Duodenal mucosa (tissue), 2 donors: ENCODE measurements around the gene CTBP2.

Source experiments
- H3K27ac ChIP-seq: one replicate; pipeline ENCODE4 v1.7.0; 2013; ENCODE audit warnings: low read depth, low read length
- H3K27me3 ChIP-seq, 2 donors: one replicate each; pipeline ENCODE4 v1.7.0; 2013; ENCODE audit warnings: low read length in 2 of 2, control low read depth in 1 of 2; ENCODE audit not compliant: insufficient read depth in 2 of 2, control insufficient read depth in 1 of 2
- H3K36me3 ChIP-seq, 2 donors: one replicate each; pipeline ENCODE4 v1.7.0; 2013; ENCODE audit warnings: low read length in 2 of 2, control low read depth in 1 of 2; ENCODE audit not compliant: insufficient read depth in 2 of 2, control insufficient read depth in 1 of 2
- H3K4me1 ChIP-seq, 2 donors: one replicate each; pipeline ENCODE4 v1.7.0; 2013; ENCODE audit warnings: low read length in 2 of 2, control low read depth in 1 of 2; ENCODE audit not compliant: insufficient read depth in 2 of 2, control insufficient read depth in 1 of 2
- H3K4me3 ChIP-seq, 2 donors: one replicate each; pipeline ENCODE4 v1.7.0; 2013; ENCODE audit warnings: low read length in 2 of 2, low read depth in 1 of 2
- H3K9ac ChIP-seq, 2 donors: one replicate each; pipeline ENCODE4 v1.7.0; 2013; ENCODE audit warnings: low read length in 2 of 2, low read depth in 1 of 2
- H3K9me3 ChIP-seq, 2 donors: one replicate each; pipeline ENCODE4 v1.7.0; 2013; ENCODE audit warnings: low read length in 2 of 2, control low read depth in 1 of 2; ENCODE audit not compliant: control insufficient read depth in 1 of 2

CTBP2 gene

GRCh38 chr10:125200396-125200795 is 40.0 kb upstream of the CTBP2 start:
- no peaks in the 10 kb centered on the region for H3K9me3 ChIP-seq
- no peaks in the 10 kb centered on the region for H3K4me1 ChIP-seq
- H3K36me3 ChIP-seq = no peaks in the 10 kb centered on the region
- H3K27ac ChIP-seq = no peak overlapping the region
- no peak overlapping the region for H3K9ac ChIP-seq
- no peaks in the 10 kb centered on the region for H3K27me3 ChIP-seq
- no peak overlapping the region for H3K4me3 ChIP-seq

GRCh38 chr10:125199270-125199669 is 38.9 kb upstream of the CTBP2 start:
- Histone ChIP-seq H3K36me3 (no peaks in the 10 kb centered on the region), H3K9me3 (no peaks in the 10 kb centered on the region), H3K27me3 (no peaks in the 10 kb centered on the region), H3K4me3 (no peak overlapping the region), H3K27ac (no peak overlapping the region), H3K9ac (no peak overlapping the region), H3K4me1 (no peaks in the 10 kb centered on the region)

GRCh38 chr10:125194814-125195213 is 34.5 kb upstream of the CTBP2 start:
- no peaks in the 10 kb centered on the region for H3K4me1 ChIP-seq
- H3K36me3 ChIP-seq = no peaks in the 10 kb centered on the region
- H3K27me3 ChIP-seq = no peaks in the 10 kb centered on the region
- H3K27ac ChIP-seq = no peak overlapping the region
- H3K9ac ChIP-seq = no peak overlapping the region
- no peak overlapping the region for H3K4me3 ChIP-seq
- no peaks in the 10 kb centered on the region for H3K9me3 ChIP-seq

DNA sequence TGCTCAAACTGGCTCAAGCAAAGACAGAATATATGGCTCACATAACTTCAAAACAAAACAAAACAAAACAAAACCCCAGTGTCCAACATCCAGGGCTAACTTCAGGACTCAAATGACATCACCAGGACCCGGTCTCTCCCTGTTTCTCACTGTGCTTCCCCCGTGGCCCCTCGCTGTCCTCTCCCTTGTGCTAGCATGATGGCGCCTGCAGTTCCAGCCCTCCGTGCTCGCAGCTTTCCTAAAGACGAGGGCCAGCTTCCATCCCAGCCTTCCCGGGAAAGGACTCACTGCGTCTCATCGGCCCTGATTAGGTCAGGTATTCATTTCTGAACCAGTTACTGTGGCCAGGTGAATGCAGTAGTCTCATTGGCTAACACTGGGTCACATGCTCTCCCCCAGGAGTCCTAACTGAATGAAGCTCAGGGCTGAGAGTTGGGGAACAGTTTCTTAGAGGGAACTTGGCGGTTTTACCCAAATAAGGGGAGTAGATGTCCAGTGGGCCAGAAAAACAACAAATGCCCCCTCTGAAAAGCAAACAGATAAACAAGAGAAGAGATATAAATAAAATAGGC is 33.0 kb upstream of the CTBP2 start:
- no peaks in the 10 kb centered on the region for H3K36me3 ChIP-seq
- no peaks in the 10 kb centered on the region for H3K9me3 ChIP-seq
- no peak overlapping the region for H3K4me3 ChIP-seq

DNA sequence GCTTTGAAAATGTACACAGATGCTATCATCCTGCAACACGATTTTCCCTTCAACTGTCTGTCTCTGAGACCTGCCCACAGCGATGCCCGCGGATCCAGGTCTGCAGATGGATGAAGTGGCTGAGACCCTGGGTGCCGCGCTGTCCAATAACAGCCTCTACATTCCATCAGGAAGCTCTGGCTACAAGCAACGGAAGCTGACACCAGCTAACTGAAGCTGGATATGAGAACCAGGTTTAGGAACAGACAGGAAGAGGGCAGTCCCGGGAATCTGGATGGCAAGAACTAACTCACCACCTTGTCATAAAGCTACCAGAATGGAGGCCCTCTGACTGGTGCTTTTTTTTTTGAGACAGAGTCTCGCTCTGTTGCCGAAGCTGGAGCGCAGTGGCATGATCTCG is 32.3 kb upstream of the CTBP2 start:
- Histone ChIP-seq H3K9ac (no peak overlapping the region), H3K27me3 (no peaks in the 10 kb centered on the region), H3K4me3 (no peak overlapping the region), H3K36me3 (no peaks in the 10 kb centered on the region), H3K27ac (no peak overlapping the region), H3K9me3 (no peaks in the 10 kb centered on the region), H3K4me1 (no peaks in the 10 kb centered on the region)

More for the DNA sequence above, 33.0 kb upstream of the CTBP2 start:
- no peak overlapping the region for H3K9ac ChIP-seq
- no peaks in the 10 kb centered on the region for H3K4me1 ChIP-seq
- H3K27ac ChIP-seq = no peak overlapping the region
- H3K27me3 ChIP-seq = no peaks in the 10 kb centered on the region

DNA sequence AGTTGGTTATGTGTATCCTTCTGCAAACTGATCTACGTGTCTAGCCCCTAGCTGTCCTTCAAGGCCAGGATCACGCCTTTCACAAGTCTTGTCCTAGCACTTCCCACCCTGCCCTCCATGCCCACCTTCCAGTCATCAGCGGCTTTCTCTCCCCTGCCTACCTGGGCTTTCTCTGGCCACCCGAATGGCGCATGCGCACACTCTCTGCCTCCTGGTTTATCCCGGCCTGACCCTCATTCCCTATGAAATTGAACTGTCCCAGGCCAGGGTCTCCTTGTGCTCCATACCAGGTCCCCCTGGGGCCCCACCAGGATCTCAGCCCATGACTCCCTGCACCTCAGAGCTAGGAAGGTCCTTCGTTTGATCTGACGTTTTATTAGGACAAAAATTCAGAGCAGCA is 31.6 kb upstream of the CTBP2 start:
- Histone ChIP-seq H3K9me3 (no peaks in the 10 kb centered on the region), H3K27ac (no peak overlapping the region), H3K27me3 (no peaks in the 10 kb centered on the region), H3K36me3 (no peaks in the 10 kb centered on the region), H3K9ac (no peak overlapping the region), H3K4me1 (no peaks in the 10 kb centered on the region), H3K4me3 (no peak overlapping the region)

DNA sequence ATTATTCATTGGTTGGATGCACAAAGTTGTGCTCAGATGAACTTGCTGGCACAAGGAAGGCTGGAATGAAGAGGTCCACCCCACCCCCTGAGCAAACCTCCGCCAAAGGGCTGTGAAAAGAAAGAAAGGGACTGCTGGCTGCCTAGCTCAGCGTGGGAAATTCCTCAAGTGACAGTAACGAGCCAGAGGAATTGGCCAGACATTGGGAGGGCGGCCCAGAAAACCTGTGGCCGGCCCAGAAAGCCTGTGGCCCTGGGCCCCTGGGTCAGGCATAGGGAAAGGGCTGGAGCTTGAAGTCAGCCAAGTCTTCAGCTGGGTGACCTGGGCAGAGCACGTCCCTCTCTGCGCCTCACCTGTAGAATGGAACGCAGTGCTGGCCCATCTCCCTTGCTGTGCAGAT is 30.6 kb upstream of the CTBP2 start:
- no peak overlapping the region for H3K9ac ChIP-seq
- H3K36me3 ChIP-seq = no peaks in the 10 kb centered on the region
- no peaks in the 10 kb centered on the region for H3K9me3 ChIP-seq
- H3K27me3 ChIP-seq = no peaks in the 10 kb centered on the region
- no peaks in the 10 kb centered on the region for H3K4me1 ChIP-seq
- no peak overlapping the region for H3K27ac ChIP-seq
- H3K4me3 ChIP-seq = no peak overlapping the region

GRCh38 chr10:125190414-125190813 is 30.1 kb upstream of the CTBP2 start:
- H3K9me3 ChIP-seq = no peaks in the 10 kb centered on the region
- no peaks in the 10 kb centered on the region for H3K27me3 ChIP-seq
- no peaks in the 10 kb centered on the region for H3K36me3 ChIP-seq
- H3K4me3 ChIP-seq = no peak overlapping the region
- no peaks in the 10 kb centered on the region for H3K4me1 ChIP-seq
- no peak overlapping the region for H3K9ac ChIP-seq
- H3K27ac ChIP-seq = no peak overlapping the region

DNA sequence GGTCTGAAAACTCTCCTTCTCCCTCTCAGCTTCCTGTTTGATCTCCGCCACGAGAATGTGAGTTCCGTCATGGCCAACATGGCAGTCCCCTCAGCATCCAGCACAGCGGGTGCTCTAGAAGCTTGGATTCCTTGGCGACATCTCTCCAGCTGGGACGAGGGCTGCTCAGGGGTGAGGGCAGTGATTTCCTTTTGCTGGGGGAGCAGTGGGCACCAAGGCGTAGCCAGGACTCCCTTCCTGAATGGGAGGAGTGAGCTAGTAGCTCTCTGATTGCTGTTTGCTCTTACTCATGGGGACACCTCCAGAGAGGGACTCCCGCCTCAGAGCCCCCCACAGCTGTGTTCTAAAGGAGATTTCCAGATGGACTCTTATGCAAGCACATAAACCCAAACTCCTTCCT is 28.8 kb upstream of the CTBP2 start:
- H3K27me3 ChIP-seq = no peaks in the 10 kb centered on the region
- no peaks in the 10 kb centered on the region for H3K9me3 ChIP-seq
- H3K4me3 ChIP-seq = no peak overlapping the region
- no peak overlapping the region for H3K9ac ChIP-seq
- no peaks in the 10 kb centered on the region for H3K4me1 ChIP-seq
- no peak overlapping the region for H3K27ac ChIP-seq
- no peaks in the 10 kb centered on the region for H3K36me3 ChIP-seq

DNA sequence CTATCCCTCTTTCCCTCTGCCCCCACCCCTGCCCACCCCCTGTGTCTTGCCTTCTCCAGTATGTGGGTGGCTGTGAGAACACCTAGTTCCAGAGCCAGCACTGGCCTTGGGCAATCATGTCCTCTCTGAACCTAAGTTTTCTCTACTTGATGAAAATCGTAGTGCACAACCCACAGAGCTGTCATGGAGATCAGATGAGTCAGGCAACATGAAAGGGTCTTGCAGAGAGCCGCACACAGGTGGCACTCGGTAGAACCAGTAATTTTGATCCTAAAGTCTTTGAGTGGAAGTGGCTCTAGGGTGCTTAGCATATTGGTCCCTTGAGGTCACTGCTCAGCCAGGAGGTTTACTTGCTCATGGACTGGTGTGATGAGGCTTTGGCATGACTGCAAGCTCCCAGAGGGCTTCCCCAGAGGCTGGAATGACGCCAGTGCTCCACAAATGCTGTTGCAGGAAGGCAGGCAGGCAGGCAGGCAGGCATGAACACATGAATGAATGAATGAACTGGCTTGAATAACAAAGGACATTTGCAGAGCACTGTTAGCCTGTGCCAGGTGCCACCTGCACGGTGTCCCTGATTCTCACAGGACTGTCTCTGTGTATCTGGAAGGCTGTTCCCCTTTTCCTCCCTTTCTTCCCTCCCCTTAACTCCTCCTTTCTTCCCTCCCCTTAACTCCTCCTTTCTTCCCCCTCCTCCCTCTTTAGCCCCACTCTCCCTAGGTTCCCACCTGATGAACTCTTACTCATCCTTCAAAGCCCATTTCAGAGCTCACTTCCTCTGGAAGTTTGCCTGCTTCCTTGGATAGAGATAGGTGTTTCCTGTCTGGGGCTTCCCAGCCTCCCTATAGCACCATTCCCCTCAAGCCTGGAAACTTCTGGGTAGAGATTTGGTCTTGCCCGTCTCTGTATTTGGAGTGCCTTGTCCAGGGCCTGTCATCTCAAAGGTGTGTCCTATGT is 27.2 kb upstream of the CTBP2 start:
- no peak overlapping the region for H3K27ac ChIP-seq
- no peak overlapping the region for H3K9ac ChIP-seq
- H3K27me3 ChIP-seq = no peaks in the 10 kb centered on the region
- H3K36me3 ChIP-seq = no peaks in the 10 kb centered on the region
- no peaks in the 10 kb centered on the region for H3K4me1 ChIP-seq
- no peak overlapping the region for H3K4me3 ChIP-seq
- H3K9me3 ChIP-seq = no peaks in the 10 kb centered on the region
